Prostate gland (tissue), 2 donors: Measurements from ENCODE around the gene ZC3H10. TPM values are rescaled to one million over a fixed set of nuclear protein-coding genes. Genes with fewer than 3 reads are reported as not detected.

Source experiments
- DNase-seq: peaks from one replicate; pipeline ENCODE4 v3.0.0-alpha.2; 2019; ENCODE audit warnings: low spot score
- H3K27ac ChIP-seq, 2 donors: fragments of 200-600 bp; sonication (generic); 2 replicates each; pipeline ENCODE4 v1.5.1; 2017 to 2019
- H3K27me3 ChIP-seq: fragments of 200-600 bp; sonication (generic); replicated peaks from 2 replicates; pipeline ENCODE4 v1.5.1; 2019; ENCODE audit not compliant: insufficient read depth
- H3K36me3 ChIP-seq, 2 donors: fragments of 200-600 bp; sonication (generic); 1 replicate in 1 of 2; 2 replicates in 1 of 2; pipeline versions ENCODE4 v1.5.1 to v1.8.1; 2017 to 2019
- H3K4me1 ChIP-seq: fragments of 200-600 bp; sonication (generic); replicated peaks from 2 replicates; pipeline ENCODE4 v1.5.1; 2019
- H3K4me3 ChIP-seq, 2 donors: fragments of 200-600 bp; sonication (generic); 2 replicates each; pipeline ENCODE4 v1.5.1; 2017 to 2019
- H3K9me3 ChIP-seq: fragments of 200-600 bp; sonication (generic); 2 replicates; pipeline ENCODE4 v1.5.1; 2017
- POLR2A ChIP-seq: fragments of 450-650 bp; IDR thresholded peaks from one replicate; pipeline ENCODE4 v1.6.1; 2016; ENCODE audit warnings: antibody characterized with exemption, mild to moderate bottlenecking
- POLR2AphosphoS5 ChIP-seq: sonication (generic); formaldehyde crosslinking; IDR thresholded peaks from one replicate; pipeline ENCODE4 v1.6.1; 2017; ENCODE audit warnings: antibody characterized with exemption
- WGBS: methylation state at CpG from one replicate; pipeline ENCODE4 v1.1.5; 2018; 5-methylcytosine and 5-hydroxymethylcytosine counted together
- intact Hi-C: fragments of 100-400 bp; cut with DNase I; formaldehyde crosslinking; loops from one replicate; pipeline ENCODE4 v1.14.2; 2022
- total RNA-seq, 2 donors: library from RNA; depleted of rRNA; stranded (reverse); fragments of >200 nt; gene quantifications; one replicate each; pipeline ENCODE4 v1.1.0, GENCODE V29; 2016
- TF ChIP-seq, protein P1 (sequence below), 4 experiments: fragments of 200-600 bp in 2 of 4; fragments of 450-650 bp in 2 of 4; sonication (generic) in 2 of 4; IDR thresholded peaks; 1 replicate in 3 of 4; 2 replicates in 1 of 4; pipeline ENCODE4 v1.5.1; 2016 to 2019; ENCODE audit warnings: antibody characterized with exemption in 4 of 4, mild to moderate bottlenecking in 2 of 4, moderate library complexity in 2 of 4

ZC3H10 gene
- total RNA-seq, 2 donors from 2014 or later: 4.6 to 9.1 TPM

DNA sequence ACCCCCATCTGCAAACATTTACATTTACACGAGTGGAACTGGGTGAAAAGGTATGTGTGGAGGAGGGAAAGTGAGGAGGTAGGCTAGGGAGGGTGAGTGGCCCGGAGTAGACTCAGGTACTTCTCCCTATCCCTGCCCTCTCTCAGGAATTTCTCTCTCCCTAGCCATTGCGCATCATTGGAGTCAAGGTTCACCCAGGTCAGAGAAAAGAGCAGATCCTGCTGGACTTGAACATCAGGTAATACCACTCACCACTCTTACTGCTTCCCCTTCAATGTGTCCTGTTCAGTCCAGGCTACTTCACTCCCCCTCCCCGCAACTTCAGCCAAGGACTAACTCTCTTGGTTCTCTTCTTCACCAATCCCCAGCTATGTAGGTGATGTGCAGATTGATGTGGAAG is 12.8 kb downstream of the ZC3H10 start:
- intact Hi-C loops: no loop called here
- Histone ChIP-seq H3K27ac (no peak overlapping the region), H3K27me3 (no peaks in the 10 kb centered on the region), H3K9me3 (no peaks in the 10 kb centered on the region), H3K4me3 (no peak overlapping the region), H3K36me3 (peaks cover 6 to 9% of the 10 kb centered on the region in 2 donors), H3K4me1 (peaks cover 11% of the 10 kb centered on the region)
- 86% methylated on average over 4 of the region's 4 CpGs for WGBS
- no peak for TF ChIP-seq POLR2A
- TF ChIP-seq, protein P1, sequence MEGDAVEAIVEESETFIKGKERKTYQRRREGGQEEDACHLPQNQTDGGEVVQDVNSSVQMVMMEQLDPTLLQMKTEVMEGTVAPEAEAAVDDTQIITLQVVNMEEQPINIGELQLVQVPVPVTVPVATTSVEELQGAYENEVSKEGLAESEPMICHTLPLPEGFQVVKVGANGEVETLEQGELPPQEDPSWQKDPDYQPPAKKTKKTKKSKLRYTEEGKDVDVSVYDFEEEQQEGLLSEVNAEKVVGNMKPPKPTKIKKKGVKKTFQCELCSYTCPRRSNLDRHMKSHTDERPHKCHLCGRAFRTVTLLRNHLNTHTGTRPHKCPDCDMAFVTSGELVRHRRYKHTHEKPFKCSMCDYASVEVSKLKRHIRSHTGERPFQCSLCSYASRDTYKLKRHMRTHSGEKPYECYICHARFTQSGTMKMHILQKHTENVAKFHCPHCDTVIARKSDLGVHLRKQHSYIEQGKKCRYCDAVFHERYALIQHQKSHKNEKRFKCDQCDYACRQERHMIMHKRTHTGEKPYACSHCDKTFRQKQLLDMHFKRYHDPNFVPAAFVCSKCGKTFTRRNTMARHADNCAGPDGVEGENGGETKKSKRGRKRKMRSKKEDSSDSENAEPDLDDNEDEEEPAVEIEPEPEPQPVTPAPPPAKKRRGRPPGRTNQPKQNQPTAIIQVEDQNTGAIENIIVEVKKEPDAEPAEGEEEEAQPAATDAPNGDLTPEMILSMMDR (IDR thresholded peaks at IDR 0.05): no peak
- no peak for TF ChIP-seq POLR2AphosphoS5
- no peak for DNase-seq

DNA sequence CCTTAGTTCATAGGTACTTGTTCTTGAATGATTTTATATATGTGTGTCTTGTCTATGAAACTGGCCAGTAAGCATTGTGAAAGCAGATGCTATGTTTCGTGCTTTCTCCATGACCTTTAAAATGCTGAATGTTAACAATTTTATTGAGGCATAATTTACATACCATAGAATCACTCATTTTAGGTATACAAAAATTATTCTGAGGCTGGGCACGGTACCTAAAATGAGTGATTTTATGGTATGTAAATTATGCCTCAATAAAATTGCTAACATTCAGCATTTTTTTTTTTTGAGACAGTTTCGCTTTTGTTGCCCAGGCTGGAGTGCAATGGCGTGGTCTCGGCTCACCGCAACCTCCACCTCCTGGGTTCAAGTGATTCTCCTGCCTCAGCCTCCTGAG is 16.8 kb downstream of the ZC3H10 start:
- Histone ChIP-seq H3K9me3 (no peaks in the 10 kb centered on the region), H3K4me3 (no peak overlapping the region), H3K27ac (no peak overlapping the region), H3K27me3 (no peaks in the 10 kb centered on the region), H3K4me1 (no peaks in the 10 kb centered on the region), H3K36me3 (peaks cover 18% of the 10 kb centered on the region in 2 donors)
- TF ChIP-seq POLR2A (no peak), POLR2AphosphoS5 (no peak)
- TF ChIP-seq, protein P1 (IDR thresholded peaks at IDR 0.05): no peak
- DNase-seq: no peak
- intact Hi-C loops: no loop called here
- 94% methylated on average over 6 of the region's 6 CpGs for whole genome bisulfite sequencing

DNA sequence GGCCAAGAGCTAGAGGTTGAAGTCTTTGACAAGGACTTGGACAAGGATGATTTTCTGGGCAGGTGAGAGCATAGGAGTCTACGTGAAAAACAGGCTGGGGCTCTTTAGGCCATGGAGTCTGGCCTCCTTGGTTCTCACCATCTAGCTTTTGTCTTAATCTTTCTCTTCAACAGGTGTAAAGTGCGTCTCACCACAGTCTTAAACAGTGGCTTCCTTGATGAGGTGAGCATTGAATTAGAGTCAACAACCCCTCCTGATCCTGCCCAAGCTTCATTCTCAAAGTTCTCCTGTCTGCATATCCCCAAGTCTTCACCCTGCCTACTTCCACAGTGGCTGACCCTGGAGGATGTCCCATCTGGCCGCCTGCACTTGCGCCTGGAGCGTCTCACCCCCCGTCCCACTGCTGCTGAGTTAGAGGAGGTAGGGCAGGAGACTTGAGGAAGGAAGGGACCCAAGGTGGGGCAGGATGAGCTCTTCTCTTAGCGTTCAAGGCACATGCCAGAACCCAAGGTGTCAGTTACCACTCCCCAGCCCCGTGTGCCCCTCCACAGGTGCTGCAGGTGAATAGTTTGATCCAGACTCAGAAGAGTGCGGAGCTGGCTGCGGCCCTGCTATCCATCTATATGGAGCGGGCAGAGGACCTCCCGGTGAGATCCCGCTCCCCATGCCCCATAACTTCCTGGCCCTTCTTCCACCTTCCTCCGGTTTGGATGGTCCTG is 19.9 kb downstream of the ZC3H10 start:
- TF ChIP-seq POLR2AphosphoS5 (no peak), POLR2A (no peak)
- TF ChIP-seq, protein P1 (IDR thresholded peaks at IDR 0.05): no peak
- peaks cover 11 to 12% of the 10 kb centered on the region in 2 donors for H3K36me3 ChIP-seq
- WGBS: 96% methylated on average over 14 of the region's 14 CpGs
- H3K27me3 ChIP-seq: no peaks in the 10 kb centered on the region
- no peaks in the 10 kb centered on the region for H3K4me1 ChIP-seq
- H3K4me3 ChIP-seq: no peak overlapping the region
- H3K27ac ChIP-seq: no peak overlapping the region
- no peak for DNase-seq
- intact Hi-C loops: no loop called here
- H3K9me3 ChIP-seq: no peaks in the 10 kb centered on the region

DNA sequence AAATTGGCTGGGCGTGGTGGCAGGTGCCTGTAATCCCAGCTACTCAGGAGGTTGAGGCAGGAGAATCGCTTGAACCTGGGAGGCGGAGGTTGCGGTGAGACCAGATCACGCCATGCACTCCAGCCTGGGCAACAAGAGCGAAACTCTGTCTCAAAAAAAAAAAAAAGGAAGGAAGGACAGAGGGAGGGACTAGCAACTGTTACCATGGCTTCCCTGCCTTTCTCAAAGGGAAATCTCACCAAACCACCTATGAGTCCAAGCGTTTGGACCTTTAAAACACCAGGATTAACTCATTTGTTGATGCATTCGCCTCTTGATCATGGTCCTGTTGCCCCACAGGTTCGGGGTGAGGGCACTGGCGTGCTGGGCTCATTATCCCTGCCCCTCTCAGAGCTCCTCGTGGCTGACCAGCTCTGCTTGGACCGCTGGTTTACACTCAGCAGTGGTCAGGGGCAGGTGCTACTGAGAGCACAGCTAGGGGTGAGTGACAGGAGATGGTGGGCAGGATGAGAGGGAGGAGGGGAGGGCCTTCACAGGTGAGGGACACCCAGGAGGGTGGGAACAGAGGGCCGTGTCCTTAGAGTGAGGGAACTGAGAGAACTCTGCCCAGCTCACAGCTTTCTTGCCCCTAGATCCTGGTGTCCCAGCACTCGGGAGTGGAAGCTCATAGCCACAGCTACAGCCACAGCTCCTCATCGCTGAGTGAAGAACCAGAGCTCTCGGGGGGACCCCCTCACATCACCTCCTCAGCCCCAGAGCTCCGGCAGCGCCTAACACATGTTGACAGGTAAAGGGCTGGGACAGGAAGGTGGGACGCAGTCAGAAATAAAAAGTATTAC is 24.1 kb downstream of the ZC3H10 start:
- H3K9me3 ChIP-seq: no peaks in the 10 kb centered on the region
- H3K4me1 ChIP-seq: no peaks in the 10 kb centered on the region
- H3K27ac ChIP-seq: no peak overlapping the region
- H3K4me3 ChIP-seq: no peak overlapping the region
- peaks cover 12 to 20% of the 10 kb centered on the region in 2 donors for H3K36me3 ChIP-seq
- DNase-seq: no peak
- intact Hi-C loops: no loop called here
- 88% methylated on average over 14 of the region's 19 CpGs for WGBS
- TF ChIP-seq POLR2A: no peak
- no peak for TF ChIP-seq POLR2AphosphoS5
- TF ChIP-seq, protein P1 (IDR thresholded peaks at IDR 0.05): no peak
- H3K27me3 ChIP-seq: no peaks in the 10 kb centered on the region
